HFF-Myc (cell line): ENCODE results near the gene SEPTIN6.
A peak's percentile ranks its signal among the peaks of the same experiment; 100 is the strongest.
"Not testable (repeated sequence)": the region's sequence is repeated elsewhere in the genome, so short reads cannot be mapped to it uniquely, and the experiment has no call there.

ENCODE experiments used
- DNase-seq: peaks from one replicate; pipeline ENCODE4 v3.0.0-alpha.2; 2011; ENCODE audit warnings: low read depth; ENCODE audit errors: extremely low read depth
- H3K4me3 ChIP-seq: replicated peaks from 2 replicates; pipeline ENCODE4 v1.5.1; 2011; ENCODE audit warnings: low read depth, mild to moderate bottlenecking, control low read depth, low read length
- TF ChIP-seq, protein P1 (sequence below): IDR thresholded peaks from 2 replicates; pipeline ENCODE4 v1.5.1; 2012; ENCODE audit warnings: mild to moderate bottlenecking, low read depth, low read length, control low read depth; ENCODE audit errors: missing control alignments

Gene SEPTIN6

GRCh38 chrX:119669424-119670037 lies 23.4 kb downstream of the SEPTIN6 start:
- no peak for DNase-seq
- TF ChIP-seq, protein P1, sequence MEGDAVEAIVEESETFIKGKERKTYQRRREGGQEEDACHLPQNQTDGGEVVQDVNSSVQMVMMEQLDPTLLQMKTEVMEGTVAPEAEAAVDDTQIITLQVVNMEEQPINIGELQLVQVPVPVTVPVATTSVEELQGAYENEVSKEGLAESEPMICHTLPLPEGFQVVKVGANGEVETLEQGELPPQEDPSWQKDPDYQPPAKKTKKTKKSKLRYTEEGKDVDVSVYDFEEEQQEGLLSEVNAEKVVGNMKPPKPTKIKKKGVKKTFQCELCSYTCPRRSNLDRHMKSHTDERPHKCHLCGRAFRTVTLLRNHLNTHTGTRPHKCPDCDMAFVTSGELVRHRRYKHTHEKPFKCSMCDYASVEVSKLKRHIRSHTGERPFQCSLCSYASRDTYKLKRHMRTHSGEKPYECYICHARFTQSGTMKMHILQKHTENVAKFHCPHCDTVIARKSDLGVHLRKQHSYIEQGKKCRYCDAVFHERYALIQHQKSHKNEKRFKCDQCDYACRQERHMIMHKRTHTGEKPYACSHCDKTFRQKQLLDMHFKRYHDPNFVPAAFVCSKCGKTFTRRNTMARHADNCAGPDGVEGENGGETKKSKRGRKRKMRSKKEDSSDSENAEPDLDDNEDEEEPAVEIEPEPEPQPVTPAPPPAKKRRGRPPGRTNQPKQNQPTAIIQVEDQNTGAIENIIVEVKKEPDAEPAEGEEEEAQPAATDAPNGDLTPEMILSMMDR = no peak
- no peak overlapping the region for H3K4me3 ChIP-seq

DNA sequence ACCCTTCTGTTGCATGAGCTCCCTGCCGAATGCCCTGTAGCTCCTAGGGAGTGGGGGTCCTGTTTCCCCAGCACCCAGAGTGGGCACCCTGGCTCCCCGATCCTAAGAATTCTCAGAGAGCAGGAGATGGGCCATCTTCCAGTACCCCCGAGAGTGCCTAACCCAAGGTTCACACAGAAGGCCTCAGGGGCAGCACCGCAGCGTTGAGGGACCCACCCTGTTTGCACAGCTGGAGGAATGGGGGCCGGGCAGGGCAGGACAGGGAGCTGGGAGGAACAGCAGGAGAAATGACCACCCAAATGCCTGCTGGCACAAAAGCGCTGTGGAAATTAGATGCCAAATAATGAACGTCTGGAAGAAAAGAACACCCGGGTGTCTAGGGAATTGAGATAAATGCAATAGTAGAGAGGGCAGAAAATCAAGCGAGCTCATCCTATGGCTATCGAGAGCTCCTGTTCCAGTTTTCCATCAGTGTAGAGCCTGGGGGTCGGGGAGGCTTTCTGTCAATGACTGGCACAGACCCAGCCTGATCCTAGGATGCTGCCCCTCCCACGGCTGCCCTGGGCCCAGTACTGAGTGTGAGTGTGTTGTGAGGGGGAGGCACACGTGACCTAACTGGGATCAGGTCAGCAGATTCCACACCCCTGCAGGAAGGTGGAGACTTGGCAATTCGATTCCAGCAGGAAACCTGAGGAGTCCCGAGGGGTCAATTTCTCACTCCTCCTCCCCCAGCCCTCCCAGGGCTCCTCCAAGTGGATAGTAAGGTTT lies 25.7 kb downstream of the SEPTIN6 start:
- H3K4me3 ChIP-seq = no peak overlapping the region
- DNase-seq = no peak

DNA sequence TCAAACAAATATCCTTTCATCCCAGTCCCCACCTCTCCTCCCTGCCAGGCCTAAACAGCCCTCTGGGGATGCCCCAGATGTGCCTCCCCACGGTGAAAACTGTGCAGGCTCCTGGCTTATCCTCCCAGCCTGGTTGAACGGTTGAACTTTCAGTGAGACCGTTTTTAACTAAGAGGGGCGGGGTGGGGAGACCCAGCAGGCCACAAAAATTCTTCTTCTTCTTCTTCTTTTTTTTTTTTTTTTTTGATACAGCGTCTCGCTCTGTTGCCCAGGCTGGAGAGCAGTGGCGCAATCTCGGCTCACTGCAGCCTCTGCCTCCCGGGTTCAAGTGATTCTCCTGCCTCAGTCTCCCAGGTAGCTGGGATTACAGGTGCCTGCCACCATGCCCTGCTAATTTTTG lies 28.1 kb downstream of the SEPTIN6 start:
- not testable (repeated sequence) for H3K4me3 ChIP-seq, DNase-seq

More for the DNA sequence above, 25.7 kb downstream of the SEPTIN6 start:
- TF ChIP-seq, protein P1 = no peak

- TF ChIP-seq, protein P1 = no peak
- no peak for DNase-seq
- no peak overlapping the region for H3K4me3 ChIP-seq
Observed at GRCh38 chrX:119661486-119661885, 31.5 kb downstream of the SEPTIN6 start.

DNA sequence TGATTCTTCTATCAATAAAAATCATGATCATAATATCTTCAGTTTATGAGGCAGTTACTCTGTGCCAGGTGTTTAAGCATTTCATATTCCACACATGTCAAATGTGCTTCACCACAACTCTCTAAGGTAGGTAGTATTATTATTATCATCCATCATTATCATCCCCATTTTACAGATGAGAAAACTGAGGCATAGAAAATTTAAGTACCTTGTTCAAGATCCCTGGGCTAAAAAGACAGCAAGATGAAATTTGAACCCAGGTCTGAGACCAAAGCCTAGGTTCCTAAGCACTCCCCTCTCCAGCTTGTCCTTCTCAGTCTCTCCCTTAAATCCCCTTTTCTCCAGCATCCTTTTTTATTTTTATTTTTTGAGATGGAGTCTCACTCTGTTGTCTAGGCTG lies 33.4 kb downstream of the SEPTIN6 start:
- no peak for DNase-seq
- H3K4me3 ChIP-seq = no peak overlapping the region
- TF ChIP-seq, protein P1 = no peak

DNA sequence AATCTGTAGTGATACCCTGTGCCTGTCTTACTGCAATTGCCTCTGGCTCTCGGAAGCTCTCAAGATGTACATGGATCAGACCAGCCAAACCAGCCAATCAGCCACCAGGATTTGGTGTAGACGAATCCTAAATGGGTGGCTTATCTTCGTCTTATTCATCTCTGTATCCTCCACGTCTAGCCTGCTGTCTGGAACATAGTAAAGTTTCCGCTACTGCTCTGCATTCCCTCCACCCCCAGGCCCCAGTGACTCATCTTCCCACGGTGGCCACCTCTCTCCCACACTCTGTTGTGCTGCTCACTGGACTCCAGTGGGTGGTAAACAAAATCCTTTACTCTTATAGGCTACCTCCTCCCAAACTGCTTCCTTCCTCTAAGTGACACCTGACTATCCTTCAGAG lies 37.8 kb downstream of the SEPTIN6 start:
- DNase-seq = peak; percentile 17
- H3K4me3 ChIP-seq = no peak overlapping the region
- TF ChIP-seq, protein P1 = no peak

DNA sequence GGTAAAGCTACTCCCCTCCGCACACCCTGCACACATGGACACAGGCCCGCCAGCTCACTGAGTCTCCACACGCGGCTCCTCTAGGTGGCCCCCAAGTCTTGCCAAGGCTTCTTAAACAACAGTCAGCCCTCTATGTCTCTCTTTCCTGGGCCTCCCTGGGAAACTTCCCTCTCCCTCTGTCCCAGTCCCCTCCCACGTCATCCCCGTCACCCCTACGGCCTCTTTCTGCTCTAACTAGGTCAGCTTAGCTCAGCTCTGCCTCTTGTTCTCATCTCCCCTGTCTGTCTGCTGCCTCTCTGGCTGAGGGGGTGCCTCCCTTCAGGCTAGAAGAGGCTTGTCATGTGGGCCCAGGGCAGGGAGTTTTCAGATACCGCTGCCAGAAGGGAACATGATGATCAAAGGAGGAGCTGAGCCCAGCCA lies 38.8 kb downstream of the SEPTIN6 start:
- H3K4me3 ChIP-seq = no peak overlapping the region
- TF ChIP-seq, protein P1 = no peak
- no peak for DNase-seq
